Stimulated activated CD8-positive, alpha-beta memory T cell treated with anti-CD3 and anti-CD28 coated beads, Interleukin-4, amount 100 ng/mL, for 1 hour (primary cell): Measurements from ENCODE around the gene CHCHD4.
A peak's percentile ranks its signal among the peaks of the same experiment; 100 is the strongest.

Experiments used
- DNase-seq, 2 donors: peaks; one replicate each; pipeline ENCODE4 v3.0.0-alpha.2; 2020; ENCODE audit warnings: low read depth in 2 of 2, low spot score in 1 of 2

Gene CHCHD4

DNA sequence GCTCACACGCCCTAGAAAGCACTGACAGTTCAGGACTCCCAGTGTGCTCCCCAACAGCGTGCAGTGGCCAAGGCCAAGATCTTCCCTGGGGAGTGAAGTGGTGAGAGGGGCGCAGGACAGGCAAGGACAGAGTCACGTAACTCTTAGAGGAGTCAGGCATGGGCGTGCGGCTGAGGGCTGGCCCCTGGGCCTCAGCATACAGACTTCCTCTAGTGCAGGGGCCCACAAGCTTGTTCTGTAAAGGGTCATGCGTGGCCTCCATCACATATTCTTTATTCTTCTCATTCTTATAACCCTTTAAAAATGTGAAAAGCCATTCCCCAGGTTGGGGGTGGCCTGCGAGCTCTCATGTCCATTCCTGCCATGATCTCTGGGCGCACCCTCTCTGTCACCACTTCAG, 25.4 kb upstream of the CHCHD4 start:
- no peak for DNase-seq

DNA sequence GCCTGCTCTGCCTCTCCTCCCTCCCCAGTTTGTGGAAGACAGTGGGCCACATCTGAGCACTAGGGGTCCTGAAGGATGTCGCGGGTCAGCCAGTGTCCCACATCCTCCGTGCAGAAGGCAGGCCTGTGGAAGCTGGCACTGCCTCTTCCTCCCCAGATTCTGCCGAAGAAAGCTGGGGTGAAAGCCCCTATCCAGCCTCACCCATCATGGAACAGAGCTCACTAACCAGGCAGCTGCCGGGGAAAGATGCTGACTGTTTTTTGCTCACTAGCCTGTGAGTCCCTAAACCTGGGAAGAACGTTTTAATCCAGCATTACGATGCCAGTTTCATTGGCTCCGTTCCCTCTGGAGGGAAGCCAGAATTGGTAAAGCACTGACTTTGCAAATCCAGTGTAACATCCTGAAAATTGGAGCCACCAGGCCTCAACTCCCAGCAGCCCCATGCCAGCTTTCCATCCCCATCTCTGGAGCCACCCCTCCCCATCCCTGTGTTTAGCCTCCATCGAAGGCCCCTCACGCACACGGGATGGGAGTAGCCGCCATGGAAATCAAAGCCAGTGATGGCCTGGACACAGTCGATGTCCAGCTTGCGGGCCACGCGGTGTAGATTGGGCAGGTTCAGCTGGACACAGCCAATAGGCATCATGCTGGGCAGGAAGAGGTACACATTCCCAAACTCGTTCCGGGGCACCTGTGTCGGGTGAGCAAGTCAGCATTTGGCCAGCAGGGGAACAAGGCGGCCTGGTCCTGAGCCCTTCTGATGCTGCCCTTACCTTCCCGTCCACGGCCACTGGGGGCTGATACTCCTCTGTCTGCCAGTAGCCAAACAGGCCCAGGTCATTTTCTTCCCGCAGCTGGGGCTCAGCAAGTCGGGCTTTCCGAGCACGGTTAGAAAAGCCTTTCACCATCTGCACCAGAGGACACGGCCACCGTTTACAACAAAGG, 23.6 kb upstream of the CHCHD4 start:
- no peak for DNase-seq

DNA sequence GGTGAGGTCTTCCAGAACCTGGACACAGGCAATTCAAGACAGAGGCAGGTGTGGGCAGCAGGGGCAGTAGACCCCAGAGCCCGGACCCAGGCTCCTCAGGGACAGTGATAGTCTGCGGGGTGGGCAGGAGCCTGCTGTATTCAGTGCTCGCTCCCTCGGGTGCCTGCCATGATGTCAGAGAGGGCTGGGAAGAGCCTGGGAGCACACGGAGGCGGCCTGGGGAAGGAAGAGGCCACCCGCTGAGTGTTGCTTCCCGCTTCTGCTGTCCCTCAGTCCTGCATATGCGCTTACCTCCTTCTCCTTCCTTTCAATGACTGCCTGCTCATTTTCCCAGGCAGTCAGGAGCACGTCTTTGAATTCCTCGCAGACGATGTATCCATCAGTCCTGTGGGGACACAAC, 22.9 kb upstream of the CHCHD4 start:
- DNase-seq = no peak

DNA sequence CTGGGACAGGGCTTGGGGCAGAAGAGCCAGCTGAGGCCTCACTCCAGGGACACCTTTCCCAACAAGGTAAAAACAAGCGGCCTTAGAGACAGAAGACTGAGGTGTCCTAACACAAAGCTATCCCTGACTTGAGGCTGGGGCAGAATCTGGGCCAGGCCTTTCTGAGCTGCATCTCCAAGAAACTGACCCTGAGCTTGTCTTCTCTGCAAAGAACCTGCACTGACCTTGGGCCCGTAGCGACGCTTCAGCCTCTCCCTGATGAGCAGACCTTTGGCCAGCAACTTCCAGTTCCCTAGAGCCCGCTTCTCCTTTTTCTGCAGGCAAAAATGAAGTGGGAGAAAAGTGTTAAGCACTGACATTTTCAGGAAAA, 22.4 kb upstream of the CHCHD4 start:
- DNase-seq = no peak

DNA sequence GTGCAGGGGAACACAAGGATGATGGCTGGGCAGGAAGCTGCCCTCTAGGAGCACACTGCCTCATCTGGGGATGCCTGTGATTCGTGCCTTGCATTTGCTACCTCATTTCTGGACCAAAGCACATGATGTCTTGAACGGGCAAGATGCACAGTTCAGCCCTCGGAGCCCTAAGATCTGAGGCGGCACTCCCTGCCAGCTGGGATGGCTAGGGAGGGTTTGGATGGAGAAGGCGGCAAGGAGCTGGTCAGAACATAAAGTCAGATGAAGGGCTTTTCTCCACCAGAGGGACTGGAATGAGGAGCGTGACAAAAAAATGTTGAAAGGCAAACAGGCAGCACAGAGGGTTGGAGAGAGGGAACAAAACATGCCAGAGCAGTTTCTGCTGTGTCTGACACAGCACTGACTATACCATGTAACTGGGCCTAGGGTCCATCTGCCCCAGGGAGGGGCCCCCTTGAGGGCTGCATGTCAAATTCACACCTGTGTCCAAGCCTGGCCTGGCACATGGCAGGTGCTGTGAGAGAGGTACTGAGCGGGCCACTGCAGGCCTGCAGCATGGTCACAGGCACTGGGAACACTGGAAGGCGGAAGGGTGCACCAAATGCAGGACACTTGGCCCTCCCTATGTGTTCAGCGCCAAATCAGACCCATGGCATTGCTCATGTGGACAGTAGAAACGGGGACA, 21.9 kb upstream of the CHCHD4 start:
- DNase-seq = no peak

DNA sequence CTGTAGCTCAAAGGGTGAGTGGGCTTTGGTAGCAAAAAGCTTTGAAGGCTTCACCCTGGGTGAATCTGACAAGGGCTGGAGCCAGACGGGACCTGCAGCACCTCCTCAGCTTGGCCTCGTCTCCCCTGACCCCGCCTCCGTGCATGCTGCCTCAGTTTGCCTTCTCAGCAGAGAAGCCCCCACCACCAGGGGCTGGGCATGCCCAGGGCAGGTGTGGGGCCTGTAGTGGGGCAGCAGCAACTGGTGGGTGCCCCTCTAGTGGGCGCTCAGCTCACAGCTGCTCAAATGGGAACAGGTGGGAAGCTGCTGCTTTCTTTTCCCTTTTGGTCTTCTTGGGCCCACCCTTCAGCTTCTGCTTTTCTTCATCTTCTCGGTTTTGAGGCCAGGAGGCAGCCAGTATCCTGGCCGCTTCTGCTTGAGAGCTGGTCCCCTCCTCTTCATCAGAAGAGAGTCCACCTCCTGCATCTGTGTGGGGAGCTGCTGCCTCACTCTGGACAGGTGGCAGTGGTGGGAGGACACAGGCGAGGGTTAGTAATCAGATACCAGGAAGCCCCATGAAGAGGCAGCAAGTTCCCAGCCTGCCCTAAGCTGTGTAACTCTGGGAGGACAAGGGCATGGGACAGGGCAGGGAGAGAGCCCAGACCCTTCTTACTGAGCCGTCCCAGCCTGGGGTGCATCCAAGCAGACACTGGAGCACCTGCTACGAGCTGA, 21.2 kb upstream of the CHCHD4 start:
- no peak for DNase-seq

DNA sequence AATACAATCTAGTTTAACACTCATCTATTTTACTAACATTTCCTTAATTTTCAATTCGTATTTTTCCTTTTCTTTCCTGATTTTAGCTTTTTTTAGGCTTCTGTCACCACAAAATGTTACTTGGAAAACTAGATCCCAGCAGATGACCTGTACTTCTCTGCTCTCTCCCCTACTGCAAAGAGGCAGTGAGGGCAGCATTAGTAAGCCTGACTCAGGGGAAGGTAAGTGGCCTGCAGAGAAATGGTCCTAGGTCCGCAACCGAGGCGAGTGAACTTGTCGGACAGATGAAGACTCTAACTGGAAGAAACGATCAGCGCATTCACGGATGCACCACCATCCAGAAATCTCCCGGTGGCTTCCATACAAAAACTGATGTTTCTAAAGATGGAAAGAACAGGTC, 20.6 kb upstream of the CHCHD4 start:
- no peak for DNase-seq

DNA sequence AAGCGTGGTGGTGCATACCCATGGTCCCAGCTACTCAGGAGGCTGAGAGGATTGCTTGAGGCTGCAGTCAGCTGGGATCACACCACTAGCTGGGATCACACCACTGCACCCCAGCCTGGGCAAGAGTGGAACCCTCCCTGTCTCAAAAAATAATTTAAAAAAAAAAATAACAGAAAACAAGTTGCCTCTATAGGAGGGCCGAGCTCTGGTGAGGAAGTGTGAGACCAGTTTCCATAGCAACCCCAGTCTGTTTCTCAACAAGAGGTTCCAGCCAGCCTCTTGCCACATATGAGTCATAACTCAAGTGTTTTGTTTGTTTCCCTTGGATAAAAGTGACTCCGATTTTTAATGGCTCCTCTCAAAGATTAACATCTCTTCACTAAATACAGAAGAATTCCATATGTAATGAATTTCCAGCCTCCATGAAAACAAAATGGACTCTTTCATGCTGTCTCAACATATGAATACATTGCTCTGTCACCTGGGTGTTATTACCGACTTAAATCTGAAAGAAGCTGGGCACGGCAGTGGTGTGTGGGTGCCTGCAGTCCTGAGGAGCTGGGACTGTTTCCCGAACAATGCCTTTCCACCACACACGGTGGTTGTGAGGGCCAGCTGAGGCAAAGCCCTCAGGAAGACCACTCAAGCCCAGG, 19.9 kb upstream of the CHCHD4 start:
- peak; percentile 32 to 46 for DNase-seq

DNA sequence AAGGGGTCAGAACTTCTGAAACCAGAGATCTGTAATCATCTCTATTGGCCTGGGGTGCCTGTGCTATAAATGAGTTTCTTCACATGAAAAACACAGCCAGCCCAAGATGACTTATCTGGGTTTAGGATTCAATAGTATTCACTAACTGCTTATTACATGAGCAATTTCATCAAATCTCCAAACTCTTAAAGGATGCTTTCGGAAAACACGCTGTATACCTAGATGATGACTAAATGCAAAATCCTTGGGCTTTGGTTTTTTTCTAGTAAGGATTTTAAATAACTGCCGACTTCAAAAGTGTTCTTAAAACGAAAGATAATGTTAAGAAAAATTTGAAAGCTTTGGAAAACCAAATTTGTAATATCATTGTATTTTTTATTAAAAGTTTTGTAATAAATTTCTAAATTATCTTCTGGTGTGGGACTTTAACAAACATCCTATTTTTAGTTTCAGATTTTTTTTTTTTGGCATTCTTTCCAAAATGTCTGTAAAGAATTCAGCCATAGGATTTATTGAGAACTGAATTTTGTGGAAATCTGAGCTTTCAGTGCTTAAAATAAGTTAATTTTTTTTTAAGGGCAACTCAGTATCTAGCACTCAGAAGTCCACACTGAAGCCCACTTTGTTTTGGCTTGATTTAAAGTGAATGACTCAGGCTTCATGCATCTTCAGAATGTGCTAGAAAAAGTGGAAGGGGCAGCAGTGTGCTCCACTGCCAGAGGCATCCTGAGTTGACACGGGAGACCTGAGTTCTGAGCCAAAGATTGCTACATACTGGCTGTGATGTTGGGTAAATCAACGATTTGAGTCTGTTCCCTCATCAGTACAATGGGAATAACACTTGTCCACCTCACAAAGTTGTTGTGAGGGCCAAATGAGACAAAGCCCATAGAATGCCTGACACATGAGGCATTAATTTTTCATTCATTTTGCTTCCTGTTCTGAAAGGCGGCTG, 18.9 kb upstream of the CHCHD4 start:
- no peak for DNase-seq

DNA sequence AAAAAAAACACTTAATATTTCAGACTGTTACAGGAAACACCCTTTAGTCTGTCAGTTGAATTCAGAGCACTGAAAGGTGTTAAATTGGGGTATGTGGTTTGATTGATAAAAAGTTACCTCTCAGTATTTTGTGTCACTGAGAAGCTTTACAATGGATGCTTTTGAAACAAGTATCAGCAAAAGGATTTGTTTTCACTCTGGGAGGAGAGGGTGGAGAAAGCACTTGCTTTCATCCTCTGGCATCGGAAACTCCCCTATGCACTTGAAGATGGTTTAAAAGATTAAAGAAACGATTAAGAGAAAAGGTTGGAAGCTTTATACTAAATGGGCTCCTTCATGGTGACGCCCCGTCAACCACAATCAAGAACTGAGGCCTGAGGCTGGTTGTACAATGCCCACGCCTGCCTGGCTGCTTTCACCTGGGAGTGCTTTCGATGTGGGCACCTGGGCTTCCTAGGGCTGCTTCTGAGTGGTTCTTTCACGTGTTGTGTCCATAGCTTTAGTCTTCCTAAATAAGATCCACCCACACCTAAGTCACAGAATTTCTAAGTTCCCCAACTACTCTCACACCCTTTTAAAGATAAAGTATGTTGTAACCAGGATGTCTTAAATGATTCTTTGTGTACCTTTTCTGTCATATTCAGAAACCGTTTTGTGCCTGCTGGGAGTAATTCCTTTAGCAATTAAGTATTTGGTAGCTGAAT, 18.0 kb upstream of the CHCHD4 start:
- peak in 1 of 2 donors; percentile 29 for DNase-seq

DNA sequence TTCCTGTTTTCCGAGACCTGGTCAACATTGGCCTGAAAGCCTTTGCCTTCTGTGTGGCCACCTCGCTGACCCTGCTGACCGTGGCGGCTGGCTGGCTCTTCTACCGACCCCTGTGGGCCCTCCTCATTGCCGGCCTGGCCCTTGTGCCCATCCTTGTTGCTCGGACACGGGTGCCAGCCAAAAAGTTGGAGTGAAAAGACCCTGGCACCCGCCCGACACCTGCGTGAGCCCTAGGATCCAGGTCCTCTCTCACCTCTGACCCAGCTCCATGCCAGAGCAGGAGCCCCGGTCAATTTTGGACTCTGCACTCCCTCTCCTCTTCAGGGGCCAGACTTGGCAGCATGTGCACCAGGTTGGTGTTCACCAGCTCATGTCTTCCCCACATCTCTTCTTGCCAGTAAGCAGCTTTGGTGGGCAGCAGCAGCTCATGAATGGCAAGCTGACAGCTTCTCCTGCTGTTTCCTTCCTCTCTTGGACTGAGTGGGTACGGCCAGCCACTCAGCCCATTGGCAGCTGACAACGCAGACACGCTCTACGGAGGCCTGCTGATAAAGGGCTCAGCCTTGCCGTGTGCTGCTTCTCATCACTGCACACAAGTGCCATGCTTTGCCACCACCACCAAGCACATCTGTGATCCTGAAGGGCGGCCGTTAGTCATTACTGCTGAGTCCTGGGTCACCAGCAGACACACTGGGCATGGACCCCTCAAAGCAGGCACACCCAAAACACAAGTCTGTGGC, 17.1 kb upstream of the CHCHD4 start:
- no peak for DNase-seq

DNA sequence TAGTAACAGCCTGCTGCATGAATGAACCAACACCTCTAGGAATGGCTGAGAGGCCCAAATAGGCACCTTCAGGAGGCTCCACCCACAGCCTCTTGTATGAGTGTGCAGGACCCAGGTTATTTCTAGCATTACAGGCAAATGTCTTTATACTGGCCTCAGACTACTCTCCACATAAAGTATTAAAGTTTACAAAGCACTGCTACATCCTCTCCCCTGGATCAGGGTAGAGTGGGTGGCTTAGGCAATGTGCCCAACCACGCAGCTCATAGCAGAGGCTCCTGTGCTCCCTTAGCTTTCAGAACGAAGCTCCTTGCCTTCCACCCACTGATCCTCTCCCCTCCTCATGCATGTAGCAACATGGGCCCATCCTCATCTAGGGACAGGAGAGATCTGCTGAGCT, 16.5 kb upstream of the CHCHD4 start:
- no peak for DNase-seq

DNA sequence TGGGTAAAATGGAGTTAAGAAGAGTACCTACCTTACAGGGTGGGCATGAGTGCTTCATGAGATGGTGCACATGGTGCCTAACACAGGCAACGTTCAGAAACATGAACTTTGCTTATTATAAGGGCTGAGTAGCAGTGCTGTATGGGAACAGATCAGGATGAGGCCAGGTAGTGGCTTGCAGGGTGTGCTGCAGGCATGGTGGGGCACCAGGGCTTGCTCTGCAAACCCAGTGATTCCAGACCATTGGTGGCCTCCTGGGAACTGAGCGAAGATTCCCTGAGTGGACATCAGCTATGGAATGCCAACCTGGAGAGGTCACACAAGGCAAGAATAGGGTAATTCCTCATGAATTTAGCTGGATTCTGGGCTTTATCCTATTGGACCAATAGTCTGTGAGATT, 16.0 kb upstream of the CHCHD4 start:
- DNase-seq = no peak

DNA sequence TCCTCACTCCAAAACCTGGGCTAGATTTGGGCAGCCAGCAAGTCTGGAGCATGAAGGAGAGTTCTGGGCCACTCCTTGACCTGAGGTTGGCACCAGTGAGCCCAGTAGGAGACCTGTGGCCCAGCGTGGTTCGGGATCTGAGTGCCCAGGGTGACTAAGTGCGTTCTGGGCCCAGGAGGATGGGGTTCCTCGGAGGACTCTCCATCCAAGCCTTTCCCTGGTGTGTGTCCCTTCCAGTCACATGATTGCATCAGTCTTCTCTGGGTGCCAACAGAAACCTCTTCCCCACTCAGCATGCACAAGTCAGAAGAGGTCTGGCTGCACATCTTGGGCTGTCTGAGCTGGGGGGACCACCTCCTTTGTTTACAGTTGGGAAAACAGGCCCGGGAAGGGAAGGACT, 15.1 kb upstream of the CHCHD4 start:
- no peak for DNase-seq

DNA sequence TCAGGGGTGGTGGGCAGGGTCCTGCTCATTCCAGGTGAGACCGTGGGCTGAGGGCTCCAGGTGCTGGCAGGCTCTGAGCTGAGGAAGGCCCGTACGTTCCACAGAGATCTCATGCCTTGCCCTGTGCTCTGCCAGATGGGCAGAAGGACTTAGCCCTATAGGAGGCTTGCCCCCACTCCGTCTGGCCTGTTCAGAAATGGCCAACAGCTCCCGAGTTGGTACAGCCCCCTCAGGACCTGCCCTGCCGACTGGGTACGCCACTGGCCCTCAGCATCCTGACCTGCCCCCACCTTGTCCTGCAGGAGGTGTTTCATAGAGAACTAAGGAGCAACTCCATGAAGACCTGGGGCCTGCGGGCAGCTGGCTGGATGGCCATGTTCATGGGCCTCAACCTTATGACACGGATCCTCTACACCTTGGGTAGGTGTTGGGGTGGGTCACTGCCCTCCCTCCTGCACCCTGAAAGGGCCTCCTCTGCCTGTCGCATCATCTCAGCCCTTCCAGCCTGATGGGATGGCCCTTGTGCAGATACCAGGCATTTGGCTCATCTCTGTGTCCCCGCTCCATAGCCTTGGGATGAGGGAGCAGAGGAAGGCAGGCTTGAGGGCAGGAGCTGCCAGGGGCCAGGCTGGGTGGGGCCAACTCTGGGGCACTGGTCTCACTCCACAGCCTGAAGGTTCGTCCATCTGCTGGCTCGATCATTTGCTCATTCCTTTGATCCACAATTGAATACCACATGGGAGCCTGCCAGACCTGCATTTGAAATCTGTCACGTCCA, 14.4 kb upstream of the CHCHD4 start:
- no peak for DNase-seq

DNA sequence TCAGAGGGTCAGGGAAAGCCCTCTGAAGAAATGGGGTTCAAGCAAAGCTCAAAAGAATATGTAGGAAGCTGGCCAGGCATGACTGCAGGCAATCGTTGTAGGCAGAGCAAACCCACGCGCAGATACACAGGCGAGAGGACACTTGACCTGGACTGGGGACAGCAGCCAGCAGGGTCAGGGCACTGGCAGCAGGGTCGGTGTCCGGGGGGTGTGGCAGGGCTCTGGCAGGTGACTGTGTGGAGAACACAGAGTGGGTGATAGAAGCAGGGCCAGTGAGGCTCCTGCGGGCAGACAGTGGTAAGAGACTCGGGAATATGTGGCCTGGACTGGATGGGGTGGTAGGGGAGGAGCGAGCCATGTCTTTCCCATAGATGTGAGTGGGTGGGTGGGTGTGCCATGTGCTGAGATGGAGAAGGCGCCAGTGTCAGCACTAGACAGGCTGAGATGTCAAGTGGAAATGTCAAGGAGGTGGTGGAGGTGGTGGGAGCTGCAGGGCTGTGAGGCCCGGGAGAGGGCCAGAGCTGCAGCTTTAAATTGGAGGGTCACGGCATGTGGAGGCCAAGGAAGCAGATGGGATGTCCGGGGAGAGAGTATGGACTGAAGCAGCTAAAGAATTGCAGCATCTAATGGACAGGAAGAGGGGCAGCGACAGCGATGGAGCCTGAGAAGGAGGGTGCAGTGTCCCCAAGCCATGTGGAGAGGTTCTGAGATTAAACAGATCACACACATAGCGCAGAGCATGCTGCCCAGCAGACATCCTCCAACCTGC, 13.6 kb upstream of the CHCHD4 start:
- DNase-seq = no peak

DNA sequence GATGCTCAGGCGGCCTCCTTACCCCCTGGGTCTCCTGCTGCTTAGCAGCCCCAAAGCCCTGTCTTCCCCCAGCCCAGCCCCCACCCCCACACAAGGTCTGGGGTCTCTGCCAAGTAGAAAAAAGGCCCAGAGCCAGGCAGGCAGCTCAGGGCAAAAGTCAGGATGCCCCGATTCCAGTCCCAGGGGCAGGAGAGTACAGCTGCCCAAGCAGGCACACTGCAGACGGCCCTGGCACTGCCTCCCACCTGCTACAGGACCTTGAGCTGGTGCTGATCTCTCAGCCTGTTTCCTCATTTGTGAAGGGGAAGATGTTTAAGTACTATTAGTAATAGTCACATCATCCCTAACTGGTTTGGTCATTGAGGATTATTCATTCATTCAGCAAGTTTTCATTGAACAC, 12.8 kb upstream of the CHCHD4 start:
- no peak for DNase-seq

DNA sequence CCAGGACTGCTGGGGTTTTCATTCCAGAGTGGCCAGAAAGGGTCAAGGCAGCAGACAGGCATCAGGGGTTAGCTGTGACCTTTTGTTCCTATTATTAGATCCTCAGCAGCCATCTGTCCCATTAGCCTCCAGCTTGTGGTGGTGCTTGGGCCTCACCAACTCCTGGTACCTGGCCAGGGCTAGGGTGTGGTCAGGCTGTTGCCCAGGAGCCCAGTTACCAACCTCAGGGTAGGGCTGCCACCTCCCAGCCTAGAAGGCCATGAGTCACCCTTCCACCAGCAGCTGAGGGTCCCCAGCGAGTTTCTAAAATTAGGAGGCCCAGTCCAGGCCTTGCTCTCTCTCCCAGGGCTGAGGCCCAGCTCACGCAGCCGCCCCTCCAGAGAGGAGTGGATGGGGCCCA, 12.3 kb upstream of the CHCHD4 start:
- DNase-seq = no peak
